ENCODE results near the gene NOD2.

The NOD2 gene

DNA sequence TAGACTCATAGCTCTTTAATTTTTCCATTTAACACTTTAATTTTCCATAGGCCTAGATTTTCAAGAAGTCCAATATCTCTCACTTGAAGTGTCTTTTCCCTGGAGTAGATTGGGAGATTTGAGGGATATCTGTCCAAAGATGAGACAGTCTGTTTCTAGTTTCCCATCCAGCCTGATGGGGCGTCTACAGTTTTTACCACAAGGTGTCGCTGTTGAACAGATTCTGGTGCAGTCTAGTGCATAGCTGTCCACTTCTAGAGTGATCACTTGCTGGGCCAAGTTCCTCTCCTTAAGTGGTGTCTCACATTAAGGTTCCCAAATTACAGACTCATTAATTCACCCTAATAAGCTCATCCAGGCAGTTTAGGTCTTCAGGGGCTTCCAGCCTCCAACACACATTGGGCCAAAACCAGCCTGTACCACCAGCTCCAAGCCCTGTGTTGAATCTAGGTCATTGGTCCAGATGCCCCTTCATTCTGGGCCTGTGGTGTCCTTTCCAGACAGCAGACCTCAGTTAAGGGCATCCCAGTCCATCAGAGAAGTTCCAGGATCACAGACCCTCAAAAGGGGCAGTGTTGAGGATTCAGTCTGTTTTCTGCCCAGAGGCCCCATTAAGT is 21.7 kb upstream of the NOD2 start:
- DNase-seq = peak; percentile 77

- no peak for DNase-seq
Measured at GRCh38 chr16:50673496-50674275, 19.7 kb upstream of the NOD2 start.

- DNase-seq = no peak
Measured at GRCh38 chr16:50674831-50675230, 18.6 kb upstream of the NOD2 start.

DNA sequence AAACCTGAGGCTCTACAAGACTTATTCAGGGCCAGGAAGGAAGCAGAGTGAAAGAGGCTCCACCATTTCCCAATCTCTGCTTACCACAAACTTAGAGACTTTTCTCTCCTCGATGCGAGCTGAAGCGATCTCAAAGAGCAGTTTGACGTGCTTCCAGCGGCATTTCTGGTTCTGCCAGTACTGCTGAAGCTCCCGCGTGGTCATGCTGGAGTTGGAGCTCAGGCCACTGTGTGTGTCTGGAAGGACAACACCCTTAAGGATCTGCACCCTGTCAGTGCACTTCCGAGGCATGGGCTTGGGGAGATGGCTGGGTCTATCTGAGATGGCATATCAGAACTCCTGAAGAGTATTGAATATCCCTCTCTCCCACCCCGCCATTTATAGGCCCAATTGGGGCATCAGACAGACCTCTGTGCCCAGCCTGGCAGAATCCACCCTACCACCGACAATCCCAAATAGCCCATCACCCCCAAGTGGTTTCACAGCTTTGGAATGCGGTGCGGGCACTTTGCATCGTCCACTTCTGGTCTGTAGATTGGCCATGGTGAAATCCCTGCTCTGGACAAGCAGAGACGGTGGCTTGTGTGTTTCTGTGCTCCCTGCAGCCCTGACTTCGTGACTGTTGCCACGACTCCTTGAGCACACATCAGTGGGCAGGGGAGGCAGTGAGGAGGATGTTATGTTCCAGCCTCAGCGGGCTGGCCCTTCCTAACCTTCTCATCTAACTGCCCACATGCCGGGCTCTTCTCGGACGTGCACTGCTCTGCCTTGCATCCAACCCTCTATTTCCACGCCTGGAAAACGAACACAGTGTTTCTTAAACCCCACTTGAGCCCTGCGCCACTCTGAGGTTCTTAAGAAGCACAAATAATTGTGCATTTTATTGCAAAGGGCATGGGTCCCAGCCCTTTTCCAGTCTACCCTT is 17.5 kb upstream of the NOD2 start:
- no peak for DNase-seq

DNA sequence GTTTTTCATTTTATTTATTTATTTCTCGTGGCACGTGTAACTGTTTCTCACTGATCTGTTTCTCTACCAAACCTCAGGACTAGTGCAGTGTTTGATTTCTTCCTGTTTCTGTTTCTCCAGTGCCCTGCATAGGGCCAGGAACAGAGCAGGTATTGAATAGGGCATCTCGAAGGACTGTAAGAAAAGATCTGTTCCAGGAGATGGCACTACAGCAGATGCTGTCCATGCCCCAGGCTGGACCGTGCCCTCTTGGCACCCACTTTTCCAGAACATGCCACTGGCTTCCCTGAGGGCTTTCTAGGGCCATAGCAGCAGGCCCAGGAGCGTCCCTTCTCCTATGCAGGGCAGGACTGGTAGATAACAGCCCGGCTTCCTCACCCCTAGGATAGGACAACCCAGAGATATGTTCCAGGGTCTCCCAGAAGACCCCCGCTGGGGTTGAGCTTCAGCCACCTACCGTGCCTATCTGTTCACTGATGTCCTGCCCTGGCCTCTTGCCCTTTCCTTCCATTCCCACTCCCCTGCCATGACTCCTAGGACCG is 16.7 kb upstream of the NOD2 start:
- no peak for DNase-seq

DNA sequence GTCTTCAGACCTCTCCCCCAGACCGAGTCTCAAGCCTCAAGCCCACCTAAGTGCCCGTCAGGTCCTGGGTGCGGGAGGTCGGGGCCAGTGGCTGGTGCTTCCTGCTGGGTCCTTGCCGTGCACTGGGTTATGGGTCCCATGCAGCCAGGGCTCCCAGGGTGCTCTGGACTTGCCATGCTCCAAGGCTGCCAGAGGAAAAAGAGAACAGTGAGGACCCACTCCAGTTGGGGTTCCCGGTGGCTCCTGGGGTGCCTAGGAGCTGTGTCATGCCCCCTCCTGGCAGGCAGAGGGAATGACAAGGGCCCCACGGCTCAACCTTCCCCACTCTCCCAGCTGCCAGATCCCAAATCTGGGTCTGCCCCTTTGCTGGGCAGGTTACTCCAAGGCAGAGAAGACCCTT is 16.1 kb upstream of the NOD2 start:
- DNase-seq = no peak

DNA sequence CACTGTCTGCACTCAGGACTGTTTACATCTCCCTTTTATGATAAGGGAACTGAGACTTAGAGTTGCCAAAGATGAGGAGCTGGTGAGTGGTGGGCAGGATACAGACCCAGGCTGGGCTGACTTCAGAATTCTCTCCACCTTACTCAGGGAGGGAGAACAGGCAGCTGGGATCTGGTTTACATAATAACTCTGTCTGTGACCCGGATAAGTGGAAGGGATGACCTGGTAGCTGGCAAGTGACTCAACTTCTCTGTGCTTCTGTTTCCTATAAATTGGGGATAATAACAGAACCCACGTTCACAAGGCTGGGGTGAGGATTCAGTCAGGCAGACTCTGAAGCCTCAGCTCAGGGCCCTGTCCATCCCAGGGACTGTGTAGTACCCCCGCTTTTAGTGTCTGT is 14.9 kb upstream of the NOD2 start:
- no peak for DNase-seq

DNA sequence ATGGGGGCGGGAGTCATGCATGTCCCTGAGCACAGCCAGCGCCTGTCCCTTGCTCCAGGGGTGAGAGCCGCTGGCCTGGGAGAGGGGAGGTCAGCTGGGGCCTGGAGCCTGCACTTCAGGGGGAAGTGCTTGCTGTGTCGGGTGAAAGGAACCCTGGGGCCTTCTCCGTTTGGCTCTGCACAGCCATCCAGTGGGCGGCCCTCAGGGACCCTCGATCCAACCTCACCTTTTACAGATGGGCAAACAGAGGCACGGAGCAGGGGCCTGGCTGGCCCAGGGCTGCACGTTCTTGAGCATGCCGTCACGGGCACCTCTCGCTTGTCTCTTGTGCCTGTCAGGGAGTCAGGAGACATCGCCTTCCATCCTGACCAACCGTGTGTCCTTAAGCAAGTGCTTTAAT is 14.1 kb upstream of the NOD2 start:
- no peak for DNase-seq

- no peak for DNase-seq
Measured at GRCh38 chr16:50679676-50680555, 13.5 kb upstream of the NOD2 start.

GRCh38 chr16:50680556-50680893 is 12.9 kb upstream of the NOD2 start:
- DNase-seq = no peak

GRCh38 chr16:50681021-50681885 is 12.2 kb upstream of the NOD2 start, which contains the start of gene SNX20:
TSS of gene SNX20 (minus strand) at chr16:50681312. CDS start at chr16:50677526, 3,786 bp downstream.
- DNase-seq = peak; percentile 81

DNA sequence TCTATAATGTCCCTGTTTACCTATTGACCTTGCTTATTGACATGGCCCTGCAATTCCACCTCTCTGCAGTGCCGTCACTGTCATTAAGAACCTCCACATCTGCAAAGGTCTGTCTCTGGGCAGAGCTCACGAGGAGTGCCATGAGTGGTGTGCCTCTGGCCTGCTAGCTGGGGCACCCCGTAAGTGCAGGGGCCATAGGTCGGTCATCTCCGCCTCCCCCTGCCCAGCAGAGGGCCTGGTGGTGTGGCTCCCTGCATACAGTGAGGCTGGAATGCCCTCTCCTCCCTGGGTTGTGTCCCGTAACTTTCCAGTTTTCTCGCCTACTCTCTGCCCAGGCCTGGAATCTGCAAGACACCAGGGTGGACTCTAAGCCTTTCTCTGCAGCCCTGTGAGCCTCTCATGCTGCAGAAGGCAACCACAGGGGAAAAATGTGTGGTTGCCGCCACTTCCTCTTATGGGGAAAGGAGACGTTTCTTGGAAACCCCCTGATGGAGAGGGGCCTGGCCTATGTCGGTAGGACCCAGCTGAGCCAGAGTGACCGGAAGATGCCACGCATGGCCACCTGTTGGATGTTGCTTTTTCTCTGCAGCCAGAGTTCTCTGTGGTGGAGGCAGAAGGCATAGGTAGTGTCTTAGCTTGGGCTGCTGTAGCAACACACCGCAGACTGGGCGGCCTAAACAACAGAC is 9.6 kb upstream of the NOD2 start:
- peak; percentile 74 for DNase-seq

DNA sequence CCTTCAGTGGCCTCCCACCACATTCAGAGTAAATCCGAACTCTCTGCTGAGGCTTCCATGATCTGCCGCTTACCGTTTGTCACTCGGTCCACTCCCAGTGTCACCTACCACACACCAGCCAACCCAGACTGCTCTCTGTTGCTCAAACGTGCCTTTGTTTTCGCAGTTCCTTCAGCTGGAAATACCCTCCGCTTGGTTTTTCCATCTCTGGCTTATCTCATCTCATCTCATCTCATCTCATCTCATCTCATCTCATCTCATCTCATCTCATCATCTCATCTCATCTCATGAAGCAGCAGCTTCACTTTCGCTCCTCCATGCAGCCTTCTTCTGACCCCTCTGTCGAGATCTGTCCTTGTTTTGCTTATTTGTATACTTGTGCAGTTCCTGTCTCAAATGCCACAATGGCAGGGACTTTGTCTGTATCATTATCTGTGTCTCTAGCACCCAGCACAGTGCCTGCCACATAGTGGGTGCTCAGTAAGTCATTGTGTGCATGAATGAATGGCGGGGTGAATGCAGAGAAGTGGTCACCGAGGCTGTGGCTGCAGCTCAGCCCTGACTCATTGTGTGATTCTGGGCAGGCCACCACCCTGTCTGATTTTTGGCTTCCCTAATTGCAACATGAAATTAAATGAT is 8.5 kb upstream of the NOD2 start:
- DNase-seq = no peak

DNA sequence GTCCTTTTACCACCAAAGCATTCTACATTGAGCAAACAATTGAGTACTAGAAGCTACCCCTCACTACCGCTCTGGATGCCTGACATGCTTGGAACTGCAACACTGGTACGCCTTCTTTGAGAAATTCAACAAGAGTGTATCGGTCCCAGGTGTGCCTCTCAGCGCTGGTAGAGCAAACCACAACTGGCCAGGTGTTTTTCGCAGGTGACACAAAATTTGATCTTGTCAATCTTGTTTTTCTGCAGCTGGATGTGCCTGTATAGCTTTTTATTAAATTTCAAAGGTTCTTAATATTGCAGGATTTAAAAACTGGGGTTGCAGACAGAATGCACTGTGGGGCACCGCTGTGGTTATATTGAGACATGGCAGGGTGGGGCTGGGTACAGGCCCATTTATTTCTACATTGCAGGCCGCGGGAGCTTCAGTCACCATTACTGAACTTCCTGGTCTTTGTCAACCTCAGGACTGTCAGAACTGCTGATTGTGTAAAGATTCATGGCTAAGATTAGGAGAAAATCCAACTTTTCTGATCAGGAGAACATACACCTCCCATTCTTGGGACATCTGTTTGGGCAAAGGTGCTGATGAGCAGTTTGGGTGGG is 7.8 kb upstream of the NOD2 start:
- peak; percentile 88 for DNase-seq

DNA sequence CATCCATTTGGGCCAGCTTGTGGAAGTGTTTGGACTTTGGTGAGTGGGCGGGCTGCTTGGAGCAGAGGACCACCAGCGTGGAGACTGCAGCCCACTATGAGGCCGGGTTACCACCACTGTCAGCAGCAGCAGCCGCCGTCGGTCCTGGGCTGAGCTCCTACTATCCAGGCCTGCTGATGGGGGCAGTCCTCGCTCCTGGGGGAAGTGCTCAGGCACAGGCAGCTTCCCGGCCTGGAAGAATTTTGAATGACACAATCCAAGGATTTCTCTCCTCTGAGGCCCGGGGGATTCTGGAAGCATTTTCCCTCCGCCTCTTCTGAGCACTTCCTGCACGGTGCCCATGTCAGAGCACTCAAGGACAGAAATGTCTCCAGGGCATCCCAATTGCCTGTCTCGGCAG is 5.3 kb upstream of the NOD2 start:
- DNase-seq = no peak

- DNase-seq = no peak
Measured at GRCh38 chr16:50688867-50689266, 4.5 kb upstream of the NOD2 start.

- DNase-seq = no peak
Measured at GRCh38 chr16:50690177-50690576, 3.2 kb upstream of the NOD2 start.

DNA sequence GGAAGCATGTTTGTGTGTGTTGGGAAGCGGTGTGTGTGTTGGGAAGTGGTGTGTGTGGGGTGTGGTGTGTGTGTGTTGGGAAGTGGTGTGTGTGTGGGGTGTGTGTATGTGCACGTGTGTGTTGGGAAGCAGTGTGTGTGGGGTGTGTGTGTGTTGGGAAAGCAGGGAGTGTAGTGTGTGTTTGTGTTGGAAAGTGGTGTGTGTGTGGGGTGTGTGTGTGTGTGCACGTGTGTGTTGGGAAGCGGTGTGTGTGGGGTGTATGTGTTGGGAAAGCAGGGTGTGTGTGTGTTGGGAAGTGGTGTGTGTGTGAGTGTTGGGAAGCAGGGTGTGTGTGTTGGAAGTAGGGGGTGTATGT is 785 bp upstream of the NOD2 start:
- no peak for DNase-seq

GRCh38 chr16:50694206-50694605 is 800 bp downstream of the NOD2 start:
- no peak for DNase-seq
